Endometrial microvascular endothelial cells (primary cell): ENCODE data around the gene MDC1. TPM values are rescaled to one million over a fixed set of nuclear protein-coding genes. Genes with fewer than 3 reads are reported as not detected.

Experiments
- in situ Hi-C: cut with HindIII; loops from 2 replicates; pipeline ENCODE4 v1.10.0; 2017; ENCODE audit warnings: low sequenced_read_pairs, low pct_unique_long_range_greater_than_20kb; ENCODE audit errors: inconsistent ontology term
- total RNA-seq: library from RNA; depleted of rRNA; stranded (reverse); fragments of >200 nt; gene quantifications from one replicate; pipeline ENCODE4 v1.2.3, GENCODE V29; 2015; ENCODE audit errors: inconsistent ontology term

MDC1 gene
- total RNA-seq, 1 donor from 2014 or later: 17.1 TPM

DNA sequence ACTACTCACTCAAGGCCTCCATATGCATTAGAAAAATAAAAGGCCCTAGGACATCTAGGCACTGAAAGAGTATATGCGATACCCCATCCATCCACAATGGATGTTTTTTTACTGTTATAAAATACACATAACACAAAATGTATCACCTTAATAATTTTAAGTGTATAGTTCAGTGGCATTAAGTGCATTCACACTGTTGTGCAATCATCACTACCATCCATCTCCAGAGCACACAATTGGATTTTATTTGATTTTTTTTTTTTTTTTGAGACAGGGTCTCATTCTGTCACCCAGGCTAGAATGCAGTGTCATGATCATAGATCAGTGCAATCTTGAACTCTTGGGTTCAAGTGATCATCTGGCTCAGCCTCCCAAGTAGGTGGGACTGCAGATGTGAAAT lies 2.8 kb downstream of the MDC1 start:
- in situ Hi-C loops: loop anchor here (10.0 kb wide), 1 partner anchor 169 kb away; no protein-coding TSS in a partner anchor

DNA sequence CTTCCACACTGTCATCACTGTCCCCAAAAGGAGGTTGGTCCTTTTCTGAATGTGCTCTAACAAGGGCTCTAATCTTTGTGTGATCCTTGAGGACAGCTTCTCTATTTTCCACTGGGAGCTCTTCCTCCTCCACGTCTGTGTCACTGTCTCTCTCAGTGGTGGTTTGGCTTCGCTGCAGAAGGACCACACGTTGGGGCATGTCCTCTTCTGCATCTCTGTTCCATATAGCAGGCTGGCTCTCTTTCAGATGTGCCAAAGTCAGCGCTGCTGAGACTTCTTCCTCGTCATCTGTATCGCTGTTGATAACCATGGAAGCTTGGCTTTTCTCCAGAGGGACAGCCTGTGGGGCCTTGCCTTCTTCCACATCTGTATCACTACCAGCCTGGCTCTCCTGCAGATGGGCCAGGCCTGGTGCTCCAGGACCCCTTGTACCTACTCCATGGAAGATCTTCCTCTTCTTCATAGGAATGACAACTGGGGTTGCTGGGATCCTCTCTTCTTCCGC lies 4.6 kb downstream of the MDC1 start:
- in situ Hi-C loops: loop anchor here (10.0 kb wide), 1 partner anchor 168 kb away; no protein-coding TSS in a partner anchor

DNA sequence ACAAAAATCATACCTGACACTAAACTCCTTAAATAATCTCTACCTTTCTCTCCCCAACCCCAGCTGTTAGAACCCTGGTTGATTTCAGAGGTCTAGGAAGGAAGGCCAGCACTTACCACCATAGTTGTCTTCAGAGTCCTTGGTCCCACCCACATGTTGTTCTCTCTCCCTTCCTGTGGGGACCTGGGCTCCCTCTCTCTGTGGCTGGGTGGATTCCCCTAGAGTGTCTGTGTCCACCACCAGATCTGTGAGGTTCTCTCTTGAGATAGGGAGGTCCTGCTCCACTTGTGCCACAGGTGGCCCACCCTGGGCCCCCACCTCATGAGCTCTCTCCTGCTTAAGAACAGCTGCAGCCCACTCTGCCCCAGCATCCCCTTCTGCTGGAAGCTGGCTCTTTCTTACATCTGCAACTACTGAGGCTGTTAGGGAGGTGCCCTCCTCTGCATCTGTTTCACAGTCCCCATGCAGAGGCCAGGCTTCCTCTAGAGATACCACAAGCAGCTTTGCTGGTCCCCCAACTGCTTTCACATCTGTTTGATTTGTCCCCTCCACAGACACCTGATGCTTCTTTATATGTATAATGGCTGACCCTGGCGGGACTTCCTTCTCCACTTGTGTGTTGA lies 5.2 kb downstream of the MDC1 start:
- in situ Hi-C loops: loop anchor here (10.0 kb wide), 1 partner anchor 167 kb away; no protein-coding TSS in a partner anchor

DNA sequence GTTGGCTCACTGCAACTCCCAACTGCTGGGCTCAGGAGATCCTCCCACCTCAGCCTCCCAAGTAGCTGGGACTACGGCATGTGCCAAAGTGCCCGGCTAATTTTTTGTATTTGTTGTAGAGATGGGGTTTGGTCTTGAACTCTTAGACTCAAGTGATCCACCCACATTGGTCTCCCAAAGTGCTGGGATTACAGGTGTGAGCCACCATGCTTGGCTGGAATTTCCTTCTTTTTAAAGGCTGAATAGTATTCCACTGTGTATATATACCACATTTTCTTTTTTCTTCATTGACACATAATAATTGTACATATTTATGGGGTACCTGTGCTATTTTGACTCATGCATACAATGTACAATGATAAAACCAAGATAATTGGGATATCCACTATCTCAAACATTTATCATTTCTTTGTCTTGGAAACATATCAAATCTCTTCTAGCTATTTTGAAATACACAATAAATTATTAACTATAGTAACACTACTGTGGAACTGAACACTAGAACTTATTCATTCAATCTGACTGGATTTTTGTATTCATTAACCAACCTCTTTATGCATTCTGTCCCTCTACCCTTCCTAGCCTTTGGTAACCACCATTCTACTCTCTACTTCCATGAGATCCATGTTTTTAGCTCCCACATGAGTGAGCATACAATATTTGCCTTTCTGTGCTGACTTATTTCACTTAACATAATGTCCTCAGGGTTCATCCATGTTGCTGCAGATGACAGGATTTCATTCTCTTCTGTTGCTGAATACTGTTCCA lies 7.8 kb downstream of the MDC1 start:
- in situ Hi-C loops: no loop called here

DNA sequence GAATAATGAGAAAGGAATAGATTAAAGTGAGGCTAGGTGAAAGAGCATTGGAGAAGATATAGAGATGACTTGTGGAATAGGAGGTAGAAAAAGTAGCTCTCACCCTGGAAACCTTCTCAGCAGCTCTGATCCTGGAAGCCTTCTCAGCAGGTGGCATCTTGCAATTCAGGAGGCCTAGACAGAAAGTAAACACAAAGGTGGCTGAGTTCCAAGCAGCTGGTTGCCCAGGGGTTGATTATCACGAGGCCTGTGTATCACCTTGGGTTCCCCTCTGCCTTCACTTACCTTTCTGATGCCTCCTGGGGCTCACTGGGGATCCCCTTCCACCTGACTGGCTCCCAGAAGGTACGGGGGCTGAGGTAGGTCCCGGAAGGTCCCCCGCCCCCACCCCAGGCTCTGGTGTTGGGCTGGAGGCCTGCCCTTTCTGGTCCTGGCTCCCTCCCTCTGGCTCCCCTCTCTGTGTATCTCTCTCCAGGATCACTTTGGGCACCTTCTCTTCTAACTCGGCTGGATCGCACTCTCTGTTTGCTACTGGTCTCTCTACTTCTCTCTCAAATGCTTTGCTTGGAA lies 9.7 kb downstream of the MDC1 start:
- in situ Hi-C loops: no loop called here

DNA sequence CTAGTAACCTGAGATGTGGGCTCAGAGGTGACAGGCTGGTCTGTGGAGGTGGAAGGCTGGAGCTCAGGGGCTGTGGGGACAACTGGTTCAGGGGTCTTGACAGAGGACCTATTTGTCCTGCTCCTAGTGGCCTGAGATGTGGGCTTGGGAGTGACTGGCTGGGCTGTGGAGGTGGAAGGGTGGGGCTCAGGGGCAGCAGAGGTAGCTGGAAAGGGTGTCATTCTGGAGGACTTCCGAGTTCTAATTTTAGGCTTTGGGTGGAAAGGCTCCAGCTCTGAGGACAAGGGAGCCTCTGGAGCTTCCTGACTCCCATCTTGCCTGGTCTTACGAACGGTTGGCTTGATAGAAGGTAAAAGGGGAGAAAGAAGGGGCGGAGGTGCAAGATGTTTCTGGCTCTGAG lies 11.5 kb downstream of the MDC1 start:
- in situ Hi-C loops: no loop called here

DNA sequence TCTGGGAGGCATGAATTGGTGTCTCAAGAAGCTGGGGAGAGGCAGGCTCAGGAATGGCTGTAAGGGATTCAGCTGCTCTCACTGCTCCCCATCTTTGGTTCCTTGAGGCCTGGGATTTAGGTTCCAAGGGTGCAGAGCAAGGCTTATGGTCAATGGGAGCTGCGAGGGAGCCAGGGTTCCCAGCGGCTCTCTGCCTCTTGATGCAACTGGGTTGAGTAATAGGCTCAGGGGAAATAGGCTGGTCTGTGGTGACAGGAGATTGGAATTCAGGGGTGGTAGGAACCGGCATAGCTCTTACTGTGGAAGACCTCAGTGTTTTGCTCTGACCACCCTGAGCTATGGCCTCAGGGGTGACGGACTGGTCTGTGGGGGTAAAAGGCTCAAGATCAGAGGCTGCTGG lies 13.3 kb downstream of the MDC1 start:
- in situ Hi-C loops: no loop called here

DNA sequence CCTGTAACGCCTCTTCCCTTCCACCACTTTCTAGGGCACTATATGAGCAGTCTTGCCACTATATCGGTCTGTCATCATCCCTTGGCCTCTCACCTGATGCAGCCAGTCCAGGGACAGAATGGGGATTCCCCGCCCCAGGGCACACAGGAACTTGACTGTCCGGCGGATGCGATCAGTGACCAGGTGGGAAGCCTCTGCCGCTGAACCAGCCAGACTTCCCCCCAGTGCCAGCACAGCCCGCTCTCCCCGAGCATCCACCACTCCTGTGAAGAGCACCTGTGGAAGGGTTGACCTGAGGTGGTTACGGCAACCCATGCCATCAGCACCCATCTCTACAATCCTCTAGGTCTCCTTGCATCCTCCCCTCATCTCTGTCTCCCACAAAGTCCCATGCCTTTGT lies 14.1 kb downstream of the MDC1 start:
- in situ Hi-C loops: no loop called here

DNA sequence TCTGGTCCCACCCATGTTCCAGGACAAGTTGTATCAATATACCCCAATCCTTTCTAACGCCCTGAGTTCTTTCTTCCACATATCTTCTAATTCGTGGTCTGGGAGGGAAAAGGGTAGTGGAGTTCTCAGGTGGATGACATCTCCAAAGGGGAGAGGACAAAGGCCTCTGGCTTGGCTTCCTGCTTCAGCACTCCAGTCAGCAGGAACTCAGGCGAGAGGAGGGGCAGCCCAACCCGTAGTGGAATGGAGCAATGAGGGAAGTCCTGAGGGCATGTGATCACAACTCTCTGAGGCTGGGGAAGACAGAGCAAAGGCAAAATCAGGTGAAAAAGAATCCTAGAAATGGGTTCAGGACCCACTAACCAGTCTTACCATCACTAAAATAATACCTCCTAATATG lies 16.7 kb downstream of the MDC1 start:
- in situ Hi-C loops: no loop called here

DNA sequence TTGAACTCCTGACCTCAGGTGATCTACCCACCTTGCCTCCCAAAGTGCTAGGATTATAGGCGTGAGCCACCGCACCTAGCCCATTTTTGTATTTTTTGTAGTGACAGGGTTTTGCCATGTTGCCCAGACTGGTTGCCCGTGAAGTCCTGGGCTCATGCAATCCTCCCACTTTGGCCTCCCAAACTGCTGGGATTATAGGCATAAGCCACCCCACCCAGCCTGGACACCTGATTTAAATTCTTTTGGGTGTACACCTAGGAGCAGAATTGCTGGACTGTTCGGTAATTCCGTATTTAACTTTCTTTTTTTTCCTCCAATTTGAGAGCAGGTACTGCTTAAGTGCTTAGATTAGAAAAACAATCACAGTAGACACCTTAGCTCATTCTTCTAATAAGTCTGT lies 20.6 kb downstream of the MDC1 start:
- in situ Hi-C loops: no loop called here

DNA sequence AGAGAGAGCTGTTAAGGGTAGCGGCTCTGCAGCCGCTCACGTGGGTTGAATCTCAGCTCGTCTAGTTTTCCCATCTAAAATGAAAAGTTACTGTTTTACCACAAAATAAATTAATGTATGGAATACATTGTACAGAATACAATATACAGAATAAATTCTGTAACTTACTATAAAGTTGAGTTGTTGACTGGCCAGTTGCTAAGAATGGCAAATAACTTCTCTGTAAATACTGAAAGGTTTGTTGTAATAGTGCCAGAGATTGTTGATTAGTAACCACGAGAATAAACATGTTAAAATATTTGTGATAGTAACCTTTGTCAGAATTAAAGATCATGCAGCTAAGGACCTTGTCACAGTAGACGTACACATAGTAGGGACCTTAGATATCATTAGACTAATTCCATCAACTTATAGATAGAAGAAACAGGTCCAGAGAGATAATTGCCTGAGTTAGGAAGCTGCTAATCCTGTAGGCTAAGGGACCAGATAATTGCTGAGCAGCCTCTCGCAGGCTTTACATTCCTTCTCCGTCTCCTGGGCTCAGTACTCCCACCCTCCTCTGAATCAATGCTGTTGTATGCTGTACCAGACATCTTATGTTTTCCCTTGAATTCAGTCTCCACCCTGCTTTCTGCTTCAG lies 25.8 kb downstream of the MDC1 start:
- in situ Hi-C loops: no loop called here

DNA sequence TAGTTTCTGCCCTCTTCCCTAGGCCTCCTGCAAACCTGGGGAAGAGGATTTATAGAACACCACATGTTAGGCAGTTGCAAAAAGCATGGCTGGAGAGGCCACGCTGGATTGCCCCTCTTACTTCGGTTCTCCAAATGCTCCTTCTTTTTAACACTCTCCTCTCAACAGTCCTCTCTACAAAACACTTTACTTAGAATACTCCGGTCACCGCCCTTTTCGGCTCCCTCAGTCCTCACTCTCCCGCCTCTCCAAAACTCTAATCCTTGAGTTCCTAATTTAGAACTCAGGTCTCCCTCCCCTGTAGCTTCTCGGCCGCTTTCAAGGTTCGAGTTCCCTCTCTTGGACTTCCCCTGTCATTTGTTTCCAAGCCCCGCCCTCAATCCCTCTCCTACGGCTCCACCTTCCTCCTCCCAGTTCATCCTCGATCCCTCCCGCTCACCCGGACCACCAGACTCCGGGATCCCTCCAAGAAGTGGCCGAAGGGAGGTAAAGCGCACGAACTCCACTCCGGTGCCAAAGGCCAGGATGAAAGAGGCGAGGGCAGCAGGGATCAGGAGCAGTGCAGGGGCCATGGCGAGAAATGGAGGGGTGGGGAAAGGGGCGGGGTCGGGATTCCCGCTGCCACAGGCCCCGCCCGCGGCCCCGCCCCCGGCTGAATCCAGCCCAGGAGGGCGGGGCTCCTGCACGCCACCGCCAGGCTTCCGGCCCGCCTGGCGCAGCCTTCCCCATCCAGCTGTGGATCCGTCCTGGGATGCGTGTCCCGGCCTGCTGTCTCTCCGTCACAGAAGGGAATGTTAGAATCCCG lies 26.5 kb downstream of the MDC1 start, which contains the start of gene NRM:
Gene NRM (minus strand): TSS at position 582 of the 805 bp plus-strand sequence. CDS start 10 bp downstream, at position 572.
- in situ Hi-C loops: no loop called here

DNA sequence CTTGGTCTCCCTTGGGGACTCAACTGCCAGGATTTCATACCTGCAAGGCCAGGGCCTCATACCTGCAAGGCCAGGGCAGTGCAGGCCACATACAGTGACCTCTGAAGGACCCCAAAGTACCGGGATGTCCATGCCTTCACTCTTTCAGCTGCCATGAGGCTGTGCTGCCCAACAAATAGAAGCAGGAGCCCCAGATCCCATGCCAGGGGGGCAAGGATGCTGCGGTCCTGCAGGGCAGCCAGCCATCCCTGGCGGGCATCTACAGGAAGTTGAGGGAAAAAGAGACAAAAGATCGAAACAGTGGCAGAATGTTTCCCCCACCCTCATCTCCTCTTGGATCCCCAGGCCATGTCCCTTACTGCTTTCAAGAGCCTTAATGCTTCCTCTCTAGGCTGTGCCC lies 27.1 kb downstream of the MDC1 start:
- in situ Hi-C loops: loop anchor here (10.0 kb wide), 1 partner anchor 145 kb away; no protein-coding TSS in a partner anchor

DNA sequence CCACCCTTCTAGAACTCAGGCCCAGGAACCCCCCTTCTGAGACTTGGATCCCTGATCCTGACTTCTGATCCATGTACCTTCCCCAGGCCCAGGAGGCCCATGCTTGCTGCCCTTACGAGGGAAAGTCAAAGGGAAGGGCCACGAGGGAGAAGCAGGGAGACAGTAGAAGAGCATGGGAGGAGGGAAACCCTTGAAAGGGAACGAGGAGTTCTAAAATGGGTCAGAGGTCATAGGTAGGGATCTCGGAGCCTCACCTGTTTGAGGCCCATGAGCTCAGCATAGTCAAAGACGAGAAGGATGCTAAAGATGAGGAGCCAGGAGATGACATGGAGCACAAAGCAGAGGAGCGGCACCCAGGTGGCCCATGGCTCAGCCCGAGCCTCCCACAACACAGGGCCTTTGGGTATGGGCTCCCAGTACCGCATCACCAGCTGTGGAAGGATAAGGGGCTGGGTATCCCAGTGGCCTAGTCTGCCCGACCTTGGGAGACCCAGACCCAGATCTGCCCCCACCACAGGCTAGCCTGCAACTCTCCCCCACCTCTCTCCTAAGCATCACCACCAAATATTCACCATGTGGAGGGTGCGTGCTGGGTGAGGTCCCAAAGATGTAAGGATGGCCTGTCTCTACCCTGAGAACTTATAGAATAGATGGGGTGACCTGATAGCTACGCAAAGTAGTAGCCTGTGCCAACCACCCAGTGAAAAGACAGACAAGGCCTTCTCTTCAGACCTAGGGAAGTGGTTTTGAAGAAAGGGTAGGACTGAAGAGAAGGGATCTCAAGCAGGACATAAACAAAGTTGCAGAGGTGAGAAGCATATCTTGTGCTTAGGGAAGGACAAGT lies 27.8 kb downstream of the MDC1 start:
- in situ Hi-C loops: loop anchor here (10.0 kb wide), 1 partner anchor 144 kb away; no protein-coding TSS in a partner anchor

DNA sequence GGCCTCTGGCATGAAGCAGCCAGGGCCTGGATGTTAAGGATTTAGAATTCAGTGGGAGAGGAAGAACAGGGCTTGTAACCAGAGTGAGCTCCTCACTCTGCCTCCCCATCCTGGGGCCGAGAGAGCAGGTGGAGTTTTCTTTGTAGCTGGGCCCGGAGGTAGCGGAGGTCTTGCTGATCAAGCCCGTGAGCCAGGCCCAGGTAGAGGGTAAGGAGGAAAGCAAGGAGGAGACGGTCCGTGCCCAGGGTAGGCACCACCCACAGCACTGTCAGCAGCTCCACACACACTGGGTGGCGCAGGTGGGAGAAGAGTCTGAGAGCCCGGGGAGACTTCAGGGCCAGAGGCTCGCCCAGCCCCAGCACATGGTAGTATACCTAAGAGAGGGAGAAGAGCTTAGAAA lies 28.5 kb downstream of the MDC1 start:
- in situ Hi-C loops: loop anchor here (10.0 kb wide), 1 partner anchor 144 kb away; no protein-coding TSS in a partner anchor

DNA sequence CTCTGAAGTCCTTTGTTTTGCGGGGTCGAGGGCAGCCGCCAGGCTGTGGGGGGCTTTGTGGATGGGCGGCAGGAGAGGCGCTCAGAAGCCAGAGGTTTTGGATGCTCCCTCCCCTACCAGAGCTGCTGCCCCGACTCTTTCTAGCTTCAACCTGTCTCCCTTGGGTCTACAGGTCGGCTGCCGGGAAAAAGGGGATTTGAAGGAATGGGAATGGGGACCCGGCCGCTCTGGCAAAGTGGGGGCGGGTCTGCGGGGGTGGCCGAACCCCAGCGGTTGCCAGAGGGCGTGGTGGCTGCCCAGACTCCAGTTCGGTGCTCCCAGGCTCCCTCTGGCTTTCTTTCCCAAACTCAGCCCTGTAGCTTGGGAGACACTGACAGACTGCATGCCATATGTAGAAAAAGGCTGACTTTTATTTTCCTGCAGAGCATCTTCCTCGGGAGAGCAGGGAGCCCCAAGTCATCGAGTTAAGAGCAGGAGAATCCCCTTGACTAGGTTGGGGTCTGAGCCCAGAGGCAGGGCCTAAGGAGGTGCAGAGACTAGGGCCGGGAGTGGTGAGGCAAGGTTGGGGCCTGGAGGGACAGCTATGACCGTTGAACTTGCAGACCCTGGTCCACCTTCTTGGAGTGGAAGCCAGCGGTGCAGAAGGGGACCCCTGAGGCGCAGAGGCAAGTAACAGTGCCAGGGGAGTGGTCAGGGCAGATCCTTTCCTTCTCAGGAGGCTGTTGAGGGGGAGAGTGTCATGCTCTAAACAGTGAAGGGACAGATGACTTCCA lies 29.2 kb downstream of the MDC1 start:
- in situ Hi-C loops: loop anchor here (10.0 kb wide), 1 partner anchor 143 kb away; no protein-coding TSS in a partner anchor
